H9 (cell line): ENCODE measurements around the gene MXI1. TPM values are rescaled to one million over a fixed set of nuclear protein-coding genes. Genes with fewer than 3 reads are reported as not detected.

Experiments used
- DNase-seq: peaks from one replicate; pipeline ENCODE4 v3.0.0-alpha.2; 2017
- H2AFZ ChIP-seq: one replicate; pipeline ENCODE4 v1.6.1; 2013; ENCODE audit warnings: mild to moderate bottlenecking, low read length, control low read depth, moderate library complexity
- H2AK5ac ChIP-seq: 2 replicates; pipeline ENCODE4 v1.6.1; 2013; ENCODE audit warnings: low read length, control low read depth, mixed read lengths; ENCODE audit not compliant: insufficient read length
- H2BK120ac ChIP-seq: one replicate; pipeline ENCODE4 v1.6.1; 2013; ENCODE audit warnings: low read depth, mild to moderate bottlenecking, low read length, control low read depth, inconsistent platforms; ENCODE audit not compliant: poor library complexity, severe bottlenecking
- H2BK12ac ChIP-seq: 2 replicates; pipeline ENCODE4 v1.6.1; 2013; ENCODE audit warnings: low read length, control low read depth, mixed read lengths, low read depth; ENCODE audit not compliant: insufficient read length
- H2BK15ac ChIP-seq: 2 replicates; pipeline ENCODE4 v1.6.1; 2013; ENCODE audit warnings: low read depth, low read length, control low read depth
- H2BK20ac ChIP-seq: one replicate; pipeline ENCODE4 v1.6.1; 2013; ENCODE audit warnings: low read depth, mild to moderate bottlenecking, low read length, control low read depth, inconsistent platforms; ENCODE audit not compliant: poor library complexity, severe bottlenecking
- H2BK5ac ChIP-seq: 2 replicates; pipeline ENCODE4 v1.6.1; 2013; ENCODE audit warnings: low read length, control low read depth, mixed read lengths; ENCODE audit not compliant: insufficient read length
- H3K14ac ChIP-seq: 2 replicates; pipeline ENCODE4 v1.6.1; 2013; ENCODE audit warnings: low read length, control low read depth; ENCODE audit not compliant: insufficient read depth
- H3K18ac ChIP-seq: 2 replicates; pipeline ENCODE4 v1.6.1; 2013; ENCODE audit warnings: low read depth, mild to moderate bottlenecking, mixed read lengths, low read length, control low read depth; ENCODE audit not compliant: insufficient read length
- H3K23ac ChIP-seq: 2 replicates; pipeline ENCODE4 v1.6.1; 2013; ENCODE audit warnings: low read length, control low read depth, mixed read lengths, low read depth; ENCODE audit not compliant: insufficient read length
- H3K23me2 ChIP-seq: 2 replicates; pipeline ENCODE4 v1.6.1; 2013; ENCODE audit warnings: low read depth, mild to moderate bottlenecking, mixed read lengths, low read length, control low read depth; ENCODE audit not compliant: insufficient read length, poor library complexity, severe bottlenecking
- H3K27ac ChIP-seq: 2 replicates; pipeline ENCODE4 v1.5.1; 2013; ENCODE audit warnings: low read length, control low read depth, mixed read lengths, low read depth; ENCODE audit not compliant: insufficient read length
- H3K27me3 ChIP-seq: 2 replicates; pipeline ENCODE4 v1.6.1; 2013; ENCODE audit warnings: low read length, control low read depth, inconsistent platforms; ENCODE audit not compliant: insufficient read depth
- H3K4ac ChIP-seq: 2 replicates; pipeline ENCODE4 v1.6.1; 2013; ENCODE audit warnings: low read depth, mild to moderate bottlenecking, control low read depth, inconsistent platforms, low read length, moderate library complexity
- H3K4me1 ChIP-seq: 2 replicates; pipeline ENCODE4 v1.6.1; 2013; ENCODE audit warnings: low read length, control low read depth, inconsistent platforms; ENCODE audit not compliant: insufficient read depth
- H3K4me2 ChIP-seq: 2 replicates; pipeline ENCODE4 v1.6.1; 2013; ENCODE audit warnings: low read length, control low read depth, mixed read lengths; ENCODE audit not compliant: insufficient read length, insufficient read depth
- H3K56ac ChIP-seq: 2 replicates; pipeline ENCODE4 v1.6.1; 2013; ENCODE audit warnings: low read depth, mild to moderate bottlenecking, mixed read lengths, low read length, control low read depth; ENCODE audit not compliant: insufficient read length
- H3K79me1 ChIP-seq: 2 replicates; pipeline ENCODE4 v1.6.1; 2013; ENCODE audit warnings: low read depth, mild to moderate bottlenecking, moderate library complexity, low read length, control low read depth, inconsistent platforms; ENCODE audit not compliant: insufficient read depth, poor library complexity, severe bottlenecking
- H3K79me2 ChIP-seq: 2 replicates; pipeline ENCODE4 v1.6.1; 2013; ENCODE audit warnings: low read length, control low read depth, inconsistent platforms; ENCODE audit not compliant: insufficient read depth
- H3K9ac ChIP-seq: 2 replicates; pipeline ENCODE4 v1.6.1; 2013; ENCODE audit warnings: low read length, control low read depth, mixed read lengths; ENCODE audit not compliant: insufficient read length; ENCODE audit errors: extremely low read depth
- H3K9me3 ChIP-seq: one replicate; pipeline ENCODE4 v1.6.1; 2013; ENCODE audit warnings: low read depth, low read length, inconsistent platforms; ENCODE audit not compliant: control insufficient read depth
- H3T11ph ChIP-seq: one replicate; pipeline ENCODE4 v1.6.1; 2013; ENCODE audit warnings: mild to moderate bottlenecking, low read length, control low read depth, inconsistent platforms
- H4K20me1 ChIP-seq: one replicate; pipeline ENCODE4 v1.6.1; 2013; ENCODE audit not compliant: control insufficient read depth, insufficient read length, insufficient read depth
- H4K5ac ChIP-seq: 2 replicates; pipeline ENCODE4 v1.6.1; 2013; ENCODE audit warnings: low read depth, mild to moderate bottlenecking, mixed read lengths, low read length, control low read depth; ENCODE audit not compliant: insufficient read length
- H4K8ac ChIP-seq: replicated peaks from 2 replicates; pipeline ENCODE4 v1.6.1; 2013; ENCODE audit warnings: low read length, control low read depth, mixed read lengths, low read depth; ENCODE audit not compliant: insufficient read length
- H4K91ac ChIP-seq: 2 replicates; pipeline ENCODE4 v1.6.1; 2013; ENCODE audit warnings: low read depth, mild to moderate bottlenecking, moderate library complexity, mixed read lengths, low read length, control low read depth; ENCODE audit not compliant: insufficient read length
- H3K27ac Mint-ChIP-seq, 3 experiments: 2 replicates in 2 of 3; 3 replicates in 1 of 3; pipeline ENCODE4 v1.8.0; 2020 to 2021; ENCODE audit warnings: mixed read lengths in 3 of 3, mild to moderate bottlenecking in 1 of 3, moderate library complexity in 1 of 3
- H3K27me3 Mint-ChIP-seq: 2 replicates; pipeline ENCODE4 v1.8.0; 2021; ENCODE audit warnings: low read depth, mild to moderate bottlenecking, moderate library complexity, mixed read lengths
- H3K36me3 Mint-ChIP-seq, 3 experiments: 2 replicates in 2 of 3; 3 replicates in 1 of 3; pipeline ENCODE4 v1.8.0; 2020 to 2021; ENCODE audit warnings: low read depth in 3 of 3, mixed read lengths in 3 of 3; ENCODE audit not compliant: insufficient read depth in 1 of 3
- H3K4me1 Mint-ChIP-seq, 2 experiments: 2 replicates each; pipeline ENCODE4 v1.8.0; 2020; ENCODE audit warnings: mixed read lengths in 2 of 2
- H3K4me3 Mint-ChIP-seq, 2 experiments: 2 replicates in 1 of 2; 3 replicates in 1 of 2; pipeline ENCODE4 v1.8.0; 2020 to 2021; ENCODE audit warnings: mild to moderate bottlenecking in 2 of 2, mixed read lengths in 2 of 2, moderate library complexity in 1 of 2
- H3K9me3 Mint-ChIP-seq, 2 experiments: 2 replicates in 1 of 2; 3 replicates in 1 of 2; pipeline ENCODE4 v1.8.0; 2020; ENCODE audit warnings: mild to moderate bottlenecking in 2 of 2, mixed read lengths in 2 of 2, moderate library complexity in 1 of 2
- WGBS: extraction: QIAGEN DNeasy Blood & Tissue Kit; methylation state at CpG from one replicate; pipeline ENCODE4 v1.1.7; 2013; ENCODE audit warnings: missing lambda C conversion rate, low lambda C conversion rate, mixed read lengths; ENCODE audit not compliant: insufficient read length; ENCODE audit errors: extremely low coverage; 5-methylcytosine and 5-hydroxymethylcytosine counted together
- total RNA-seq: library from RNA; stranded (reverse); gene quantifications from 2 replicates; pipeline ENCODE4 v1.2.1, GENCODE V29; 2021
- TF ChIP-seq, protein P1 (sequence below): fragments of 200-600 bp; sonication (generic); conservative IDR thresholded peaks from 3 replicates; pipeline ENCODE4 v1.8.0; 2021; ENCODE audit warnings: antibody characterized with exemption, mild to moderate bottlenecking

The MXI1 gene
- total RNA-seq, 1 experiment from 2014 or later, result 5.6 TPM

DNA sequence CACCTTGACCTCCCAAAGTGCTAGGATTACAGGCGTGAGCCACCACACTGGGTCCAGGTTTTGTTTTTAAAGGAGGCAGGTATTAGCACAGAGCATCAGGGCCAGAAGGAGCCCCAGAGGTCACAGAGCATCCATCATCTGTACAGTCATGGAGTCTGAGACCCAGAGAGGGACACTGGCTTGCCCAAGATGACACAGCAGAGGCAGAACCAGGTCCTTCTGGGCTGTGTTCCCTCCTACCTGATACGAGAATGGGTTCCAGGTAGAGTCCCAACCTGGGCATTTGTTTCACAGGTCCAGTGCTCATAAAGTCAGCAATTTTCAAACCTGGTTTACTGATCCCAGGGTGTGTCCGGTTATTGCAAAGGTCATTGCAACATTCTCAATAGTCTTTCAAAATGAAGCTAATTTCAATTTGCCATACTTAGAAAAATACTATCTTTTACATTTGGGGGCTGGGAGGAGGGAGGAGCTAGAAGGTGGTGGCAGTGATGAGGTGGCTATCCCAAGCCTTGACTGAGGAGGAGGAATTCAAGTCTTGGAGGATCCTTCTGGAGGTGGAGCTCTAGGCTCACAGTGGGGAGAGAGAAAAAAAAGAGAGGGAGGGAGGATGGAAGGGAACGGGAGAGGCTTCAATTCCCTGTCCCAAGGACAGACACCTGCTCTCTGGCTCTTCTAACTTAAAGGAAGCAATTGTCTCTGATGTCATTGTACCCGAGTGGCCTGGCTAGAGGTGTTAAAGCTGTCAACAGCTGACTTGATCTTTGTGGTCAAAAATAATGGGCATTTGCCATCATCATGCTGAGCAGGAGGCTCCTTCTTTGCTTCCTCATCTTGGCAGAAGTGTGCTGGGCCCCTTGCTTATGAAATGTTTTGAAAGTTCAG, 8.1 kb downstream of the MXI1 start:
- peaks cover 17% of the 10 kb centered on the region; the same call in 1 of the 2 replicates for H3K27me3 ChIP-seq
- H2BK20ac ChIP-seq, result no peak overlapping the region
- H2BK5ac ChIP-seq, result no peak overlapping the region
- TF ChIP-seq, protein P1, sequence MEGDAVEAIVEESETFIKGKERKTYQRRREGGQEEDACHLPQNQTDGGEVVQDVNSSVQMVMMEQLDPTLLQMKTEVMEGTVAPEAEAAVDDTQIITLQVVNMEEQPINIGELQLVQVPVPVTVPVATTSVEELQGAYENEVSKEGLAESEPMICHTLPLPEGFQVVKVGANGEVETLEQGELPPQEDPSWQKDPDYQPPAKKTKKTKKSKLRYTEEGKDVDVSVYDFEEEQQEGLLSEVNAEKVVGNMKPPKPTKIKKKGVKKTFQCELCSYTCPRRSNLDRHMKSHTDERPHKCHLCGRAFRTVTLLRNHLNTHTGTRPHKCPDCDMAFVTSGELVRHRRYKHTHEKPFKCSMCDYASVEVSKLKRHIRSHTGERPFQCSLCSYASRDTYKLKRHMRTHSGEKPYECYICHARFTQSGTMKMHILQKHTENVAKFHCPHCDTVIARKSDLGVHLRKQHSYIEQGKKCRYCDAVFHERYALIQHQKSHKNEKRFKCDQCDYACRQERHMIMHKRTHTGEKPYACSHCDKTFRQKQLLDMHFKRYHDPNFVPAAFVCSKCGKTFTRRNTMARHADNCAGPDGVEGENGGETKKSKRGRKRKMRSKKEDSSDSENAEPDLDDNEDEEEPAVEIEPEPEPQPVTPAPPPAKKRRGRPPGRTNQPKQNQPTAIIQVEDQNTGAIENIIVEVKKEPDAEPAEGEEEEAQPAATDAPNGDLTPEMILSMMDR, result no peak
- peaks cover 6% of the 10 kb centered on the region for H3K23me2 ChIP-seq
- Mint-ChIP-seq H3K9me3 (no peaks in the 10 kb centered on the region; a peak in 1 of 5 replicates), H3K4me3 (no peak overlapping the region), H3K27me3 (peaks cover 80% of the 10 kb centered on the region), H3K36me3 (no peaks in the 10 kb centered on the region; a peak in 1 of 7 replicates), H3K4me1 (peaks cover 21 to 34% of the 10 kb centered on the region in 2 experiments), H3K27ac (no peak overlapping the region)
- H3T11ph ChIP-seq, result no peak overlapping the region
- H3K14ac ChIP-seq, result no peak overlapping the region
- H3K18ac ChIP-seq, result no peak overlapping the region
- H3K79me2 ChIP-seq, result no peaks in the 10 kb centered on the region
- no peak overlapping the region for H2BK15ac ChIP-seq
- DNase-seq, result no peak
- no peaks in the 10 kb centered on the region; the same call in 1 of the 2 replicates for H3K4me1 ChIP-seq
- no peak overlapping the region for H3K9ac ChIP-seq
- H2BK120ac ChIP-seq, result no peak overlapping the region
- no peak overlapping the region for H4K8ac ChIP-seq
- H3K4me2 ChIP-seq, result no peak overlapping the region
- no peak overlapping the region for H4K5ac ChIP-seq
- H4K91ac ChIP-seq, result no peak overlapping the region
- H2AK5ac ChIP-seq, result no peak overlapping the region
- no peak overlapping the region for H2BK12ac ChIP-seq
- H3K79me1 ChIP-seq, result no peaks in the 10 kb centered on the region
- no CpG with 5 or more reads among the region's 5 CpGs for WGBS
- no peak overlapping the region for H3K56ac ChIP-seq
- no peak overlapping the region for H2AFZ ChIP-seq
- no peaks in the 10 kb centered on the region for H3K9me3 ChIP-seq
- no peak overlapping the region for H3K23ac ChIP-seq
- H3K27ac ChIP-seq, result no peak overlapping the region
- no peak overlapping the region for H3K4ac ChIP-seq
- H4K20me1 ChIP-seq, result no peaks in the 10 kb centered on the region
